Measurements from ENCODE around the gene KCNQ4.

The KCNQ4 gene

DNA sequence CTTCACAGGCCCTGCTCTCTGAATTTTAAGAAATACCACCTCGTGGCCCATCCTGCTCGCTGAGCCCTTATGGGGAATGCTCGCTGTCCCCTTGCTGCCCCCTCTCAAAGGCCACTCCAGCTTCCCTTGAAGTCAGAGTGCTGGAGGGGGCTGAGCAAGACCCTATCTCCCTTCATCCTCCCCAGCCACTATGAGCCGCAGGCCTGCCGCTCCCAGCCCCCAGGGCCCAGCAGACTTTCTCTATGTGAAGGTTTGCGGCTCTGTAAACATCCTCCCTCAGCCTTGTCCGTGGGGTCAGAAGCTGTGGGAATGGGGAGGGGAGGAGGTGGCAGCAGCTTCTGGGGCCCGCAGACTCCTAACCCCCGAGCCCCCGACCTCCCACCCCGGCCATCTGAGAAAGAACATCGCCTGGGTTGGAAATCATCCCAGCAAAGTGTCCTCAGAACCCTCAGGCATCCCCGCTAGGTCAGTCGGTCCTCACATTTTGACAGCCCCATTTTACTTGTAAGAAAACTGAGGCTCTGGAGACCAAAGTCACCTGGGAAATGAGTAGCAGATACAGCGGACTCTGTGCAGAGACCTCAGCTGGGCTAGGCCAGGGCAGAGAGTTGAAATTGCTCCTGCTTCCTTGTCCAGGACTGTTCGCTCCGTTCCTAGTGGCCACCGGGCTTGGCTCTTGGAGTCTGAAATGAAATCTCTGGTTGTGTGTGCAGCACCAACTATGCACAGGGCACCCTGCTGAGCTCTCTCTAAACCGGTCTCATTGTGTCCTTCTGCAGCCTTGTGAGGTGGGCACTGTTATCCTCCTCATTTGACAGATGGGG lies 4.4 kb downstream of the KCNQ4 start:
- Histone ChIP-seq H3K4me3 (ENCODE audit: low read length) (no peak overlapping the region), H2AFZ (ENCODE audit: low read depth, low read length) (no peak overlapping the region), H3K36me3 (ENCODE audit: insufficient read depth, low read length) (no peaks in the 10 kb centered on the region), H3K9me3 (ENCODE audit: low read length) (no peaks in the 10 kb centered on the region), H3K27me3 (ENCODE audit: insufficient read depth, low read length) (peaks cover 31% of the 10 kb centered on the region), H3K4me1 (ENCODE audit: insufficient read depth, low read length) (peaks cover 13% of the 10 kb centered on the region)

DNA sequence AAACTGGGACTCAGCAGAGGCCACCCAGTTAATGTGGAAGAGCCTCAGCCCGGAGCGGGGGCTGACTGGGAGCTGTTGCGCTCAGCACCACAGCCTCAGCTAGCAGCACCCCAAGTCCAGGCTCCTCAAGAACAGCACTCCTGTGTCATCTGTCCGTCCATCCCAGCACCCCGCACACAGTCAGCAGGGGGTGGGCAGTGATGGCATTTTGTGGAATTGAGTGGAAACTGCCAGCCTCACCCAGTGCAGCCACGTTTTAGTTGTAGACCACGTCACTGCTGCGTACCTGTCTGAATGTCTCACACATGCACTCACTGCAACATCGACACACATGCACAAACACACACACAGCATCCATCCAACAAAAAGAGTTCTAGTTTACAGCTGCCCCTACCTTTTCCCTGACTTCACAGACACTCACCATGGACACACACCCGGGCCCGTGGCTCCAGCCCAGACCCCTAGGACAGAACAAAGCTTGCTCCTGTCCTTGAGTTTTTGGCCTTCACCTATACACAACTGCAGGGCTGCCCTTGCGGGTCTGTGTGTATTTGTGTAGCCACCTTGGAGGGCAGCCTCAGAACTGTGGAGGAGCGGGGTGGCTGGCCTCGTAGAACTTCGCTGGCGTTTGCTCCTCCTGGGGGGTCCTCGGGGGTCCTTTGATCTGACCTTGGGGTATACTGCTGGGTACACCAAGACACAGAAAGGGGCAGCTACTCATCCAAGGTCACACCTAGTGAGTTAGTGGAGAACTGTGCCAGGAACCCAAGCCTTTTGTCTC lies 5.2 kb downstream of the KCNQ4 start:
- no peak overlapping the region for H3K4me3 ChIP-seq (ENCODE audit: low read length)
- H2AFZ ChIP-seq (ENCODE audit: low read depth, low read length): no peak overlapping the region
- peaks cover 29% of the 10 kb centered on the region for H3K27me3 ChIP-seq (ENCODE audit: insufficient read depth, low read length)
- H3K36me3 ChIP-seq (ENCODE audit: insufficient read depth, low read length): no peaks in the 10 kb centered on the region
- H3K4me1 ChIP-seq (ENCODE audit: insufficient read depth, low read length): peaks cover 8% of the 10 kb centered on the region
- H3K9me3 ChIP-seq (ENCODE audit: low read length): no peaks in the 10 kb centered on the region

DNA sequence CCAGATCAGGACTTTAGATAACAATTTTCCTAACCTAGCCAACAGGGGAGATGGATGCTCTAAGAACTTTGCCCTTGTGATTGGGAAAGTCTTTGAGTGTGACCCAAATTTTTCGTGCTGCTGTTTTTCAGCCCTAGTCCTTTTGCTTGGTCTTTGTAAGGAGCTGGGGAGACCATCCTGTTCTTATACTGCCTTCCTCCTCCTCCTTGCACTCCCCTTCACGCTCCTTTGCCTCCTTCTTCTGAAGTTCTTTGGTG lies 5.7 kb downstream of the KCNQ4 start:
- peaks cover 28% of the 10 kb centered on the region for H3K27me3 ChIP-seq (ENCODE audit: insufficient read depth, low read length)
- H3K4me1 ChIP-seq (ENCODE audit: insufficient read depth, low read length): peaks cover 7% of the 10 kb centered on the region
- no peak overlapping the region for H2AFZ ChIP-seq (ENCODE audit: low read depth, low read length)
- H3K36me3 ChIP-seq (ENCODE audit: insufficient read depth, low read length): no peaks in the 10 kb centered on the region
- no peaks in the 10 kb centered on the region for H3K9me3 ChIP-seq (ENCODE audit: low read length)
- no peak overlapping the region for H3K4me3 ChIP-seq (ENCODE audit: low read length)

DNA sequence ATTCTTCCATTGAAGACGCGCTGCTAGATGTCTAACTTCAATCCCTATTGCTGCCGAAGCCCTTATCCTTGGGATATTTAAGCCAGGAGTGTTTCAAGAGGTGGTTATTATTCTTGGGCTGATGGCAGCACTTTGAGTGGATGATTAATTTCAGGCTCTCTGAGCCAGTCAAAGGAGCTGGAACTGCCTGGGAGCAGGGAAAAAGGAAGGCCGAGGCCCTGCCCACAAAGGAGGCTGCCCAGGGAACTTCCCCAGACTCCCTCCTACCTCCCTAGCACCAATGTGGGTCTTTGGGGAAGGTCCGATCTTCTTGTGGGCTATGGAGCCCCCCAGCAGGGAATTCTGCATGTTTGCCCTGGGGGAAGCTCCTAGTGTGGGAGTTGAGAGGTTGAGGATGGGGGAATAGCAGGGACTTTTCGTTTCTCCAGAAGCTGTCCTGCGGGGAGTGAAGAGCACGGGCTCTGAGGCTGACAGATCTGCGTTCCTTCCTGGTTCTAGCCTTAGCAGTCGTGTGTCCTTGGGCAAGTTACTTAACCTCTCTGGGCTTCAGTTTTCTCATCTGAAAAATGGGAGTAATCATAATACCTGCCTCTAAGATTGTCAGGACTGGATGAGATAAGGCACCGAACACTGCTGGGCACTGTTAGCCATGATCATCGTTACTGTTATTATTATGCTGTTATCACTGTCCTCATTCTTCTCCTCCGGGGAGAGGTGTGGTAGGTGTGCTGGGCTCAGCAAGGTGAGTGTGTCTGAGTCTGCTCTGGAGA lies 6.3 kb downstream of the KCNQ4 start:
- Histone ChIP-seq H3K4me1 (ENCODE audit: insufficient read depth, low read length) (peaks cover 6% of the 10 kb centered on the region), H3K36me3 (ENCODE audit: insufficient read depth, low read length) (no peaks in the 10 kb centered on the region), H3K27me3 (ENCODE audit: insufficient read depth, low read length) (peaks cover 22% of the 10 kb centered on the region), H3K4me3 (ENCODE audit: low read length) (no peak overlapping the region), H3K9me3 (ENCODE audit: low read length) (no peaks in the 10 kb centered on the region), H2AFZ (ENCODE audit: low read depth, low read length) (no peak overlapping the region)

DNA sequence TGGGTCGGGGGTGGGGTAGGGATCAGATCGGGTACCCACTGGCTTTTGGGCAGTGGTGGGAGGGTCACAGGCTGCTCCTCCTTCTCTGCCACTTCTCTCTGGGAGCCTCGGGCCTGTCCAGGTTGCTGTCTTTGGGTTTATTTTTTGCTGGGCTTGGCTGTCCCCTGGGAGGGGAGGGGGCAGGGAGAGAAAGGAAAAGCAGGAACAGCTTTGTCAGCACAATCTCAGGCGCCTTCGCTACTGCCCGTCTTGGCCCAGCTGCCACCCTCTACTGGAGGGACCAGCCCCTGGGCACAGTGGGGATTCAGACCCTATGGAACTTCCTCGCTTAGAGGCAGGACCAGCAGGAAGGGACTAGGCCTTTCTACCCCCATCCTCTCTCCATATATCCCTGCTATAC lies 8.4 kb downstream of the KCNQ4 start:
- Histone ChIP-seq H3K4me1 (ENCODE audit: insufficient read depth, low read length) (no peaks in the 10 kb centered on the region), H3K36me3 (ENCODE audit: insufficient read depth, low read length) (no peaks in the 10 kb centered on the region)

DNA sequence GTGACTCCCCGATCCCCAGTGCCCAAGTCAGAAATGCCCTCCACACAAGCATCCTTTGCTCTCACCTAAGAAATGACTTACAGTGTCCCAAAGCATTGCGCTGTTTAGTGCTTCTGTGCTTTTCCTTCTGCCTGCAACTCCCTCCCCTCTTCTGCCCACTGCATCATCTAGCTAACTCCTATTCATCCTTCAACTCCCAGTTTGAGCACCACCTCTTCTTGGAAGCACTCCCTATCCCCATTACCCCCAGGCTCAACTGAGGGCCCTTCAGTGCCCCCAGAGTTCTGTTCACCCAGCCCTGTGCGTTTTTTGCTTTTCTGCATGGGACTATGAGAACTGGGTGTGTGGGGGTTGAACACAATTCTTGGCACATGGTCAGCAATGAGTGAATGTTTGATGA lies 10.0 kb downstream of the KCNQ4 start:
- H3K4me1 ChIP-seq (ENCODE audit: insufficient read depth, low read length): no peaks in the 10 kb centered on the region
- H3K9me3 ChIP-seq (ENCODE audit: low read length): no peaks in the 10 kb centered on the region
- no peaks in the 10 kb centered on the region for H3K36me3 ChIP-seq (ENCODE audit: insufficient read depth, low read length)
- peaks cover 9% of the 10 kb centered on the region for H3K27me3 ChIP-seq (ENCODE audit: insufficient read depth, low read length)
- no peak overlapping the region for H3K4me3 ChIP-seq (ENCODE audit: low read length)
- H2AFZ ChIP-seq (ENCODE audit: low read depth, low read length): no peak overlapping the region

More for the DNA sequence above, 8.4 kb downstream of the KCNQ4 start:
- no peak overlapping the region for H3K4me3 ChIP-seq (ENCODE audit: low read length)
- no peaks in the 10 kb centered on the region for H3K9me3 ChIP-seq (ENCODE audit: low read length)
- H3K27me3 ChIP-seq (ENCODE audit: insufficient read depth, low read length): peaks cover 13% of the 10 kb centered on the region
- H2AFZ ChIP-seq (ENCODE audit: low read depth, low read length): no peak overlapping the region

DNA sequence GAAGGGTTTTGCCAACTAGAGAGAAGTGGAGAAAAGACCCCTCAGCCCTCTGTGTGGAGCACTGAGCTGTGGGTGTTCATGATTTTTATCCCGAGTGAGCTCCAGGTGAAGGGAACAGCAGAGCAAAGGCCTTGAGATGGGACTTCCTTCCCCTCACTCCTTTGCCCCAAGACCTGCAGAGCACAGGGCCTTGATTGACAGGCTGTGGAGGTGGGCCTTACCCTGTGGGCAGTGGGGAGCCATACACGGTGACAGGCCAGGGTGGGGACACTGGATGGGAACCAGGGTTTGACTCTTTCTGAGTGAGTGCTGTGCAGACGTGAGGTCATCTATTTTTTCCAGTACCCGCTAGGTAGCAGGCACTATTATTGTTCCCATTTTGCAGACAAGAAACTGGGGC lies 10.5 kb downstream of the KCNQ4 start:
- Histone ChIP-seq H3K36me3 (ENCODE audit: insufficient read depth, low read length) (no peaks in the 10 kb centered on the region), H3K9me3 (ENCODE audit: low read length) (no peaks in the 10 kb centered on the region), H3K4me1 (ENCODE audit: insufficient read depth, low read length) (peaks cover under 1% of the 10 kb centered on the region), H2AFZ (ENCODE audit: low read depth, low read length) (no peak overlapping the region), H3K4me3 (ENCODE audit: low read length) (no peak overlapping the region), H3K27me3 (ENCODE audit: insufficient read depth, low read length) (peaks cover 9% of the 10 kb centered on the region)

DNA sequence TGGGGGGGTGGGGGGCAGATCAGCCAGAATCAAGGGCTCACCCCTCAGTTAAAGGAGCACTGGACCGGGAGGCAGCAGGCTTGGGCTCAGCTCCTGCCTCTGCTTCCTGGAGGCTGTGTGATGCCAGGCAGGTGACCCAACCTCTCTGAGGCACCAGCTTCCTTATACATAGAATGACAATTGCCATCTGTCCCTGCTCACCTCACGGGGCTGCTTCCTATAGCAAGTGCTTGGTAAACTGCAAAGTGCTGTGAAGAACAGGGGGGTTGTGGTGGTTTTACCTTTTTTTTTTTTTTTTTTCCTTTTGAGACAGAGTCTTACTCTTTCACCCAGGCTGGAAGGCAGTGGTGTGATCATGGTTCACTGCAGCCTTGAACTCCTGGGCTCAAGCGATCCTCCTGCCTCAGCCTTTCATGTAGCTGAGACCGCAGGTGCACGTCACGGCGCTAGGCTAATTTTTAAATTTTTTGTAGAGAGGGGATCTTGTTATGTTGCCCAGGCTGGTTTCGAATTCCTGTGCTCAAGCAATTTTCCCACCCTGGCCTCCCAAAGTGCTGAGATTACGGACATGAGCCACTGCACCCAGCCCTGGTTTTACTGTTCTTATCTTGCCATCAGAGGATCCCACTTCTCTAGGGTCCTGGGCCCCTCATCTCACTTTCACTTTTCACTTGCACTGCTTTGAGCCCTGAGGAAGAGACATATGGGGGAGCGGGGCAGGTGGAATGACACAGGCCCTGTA lies 11.6 kb downstream of the KCNQ4 start:
- Histone ChIP-seq H3K27me3 (ENCODE audit: insufficient read depth, low read length) (peaks cover 13% of the 10 kb centered on the region), H3K4me1 (ENCODE audit: insufficient read depth, low read length) (peaks cover 7% of the 10 kb centered on the region), H3K9me3 (ENCODE audit: low read length) (no peaks in the 10 kb centered on the region), H3K36me3 (ENCODE audit: insufficient read depth, low read length) (no peaks in the 10 kb centered on the region), H2AFZ (ENCODE audit: low read depth, low read length) (no peak overlapping the region), H3K4me3 (ENCODE audit: low read length) (no peak overlapping the region)

DNA sequence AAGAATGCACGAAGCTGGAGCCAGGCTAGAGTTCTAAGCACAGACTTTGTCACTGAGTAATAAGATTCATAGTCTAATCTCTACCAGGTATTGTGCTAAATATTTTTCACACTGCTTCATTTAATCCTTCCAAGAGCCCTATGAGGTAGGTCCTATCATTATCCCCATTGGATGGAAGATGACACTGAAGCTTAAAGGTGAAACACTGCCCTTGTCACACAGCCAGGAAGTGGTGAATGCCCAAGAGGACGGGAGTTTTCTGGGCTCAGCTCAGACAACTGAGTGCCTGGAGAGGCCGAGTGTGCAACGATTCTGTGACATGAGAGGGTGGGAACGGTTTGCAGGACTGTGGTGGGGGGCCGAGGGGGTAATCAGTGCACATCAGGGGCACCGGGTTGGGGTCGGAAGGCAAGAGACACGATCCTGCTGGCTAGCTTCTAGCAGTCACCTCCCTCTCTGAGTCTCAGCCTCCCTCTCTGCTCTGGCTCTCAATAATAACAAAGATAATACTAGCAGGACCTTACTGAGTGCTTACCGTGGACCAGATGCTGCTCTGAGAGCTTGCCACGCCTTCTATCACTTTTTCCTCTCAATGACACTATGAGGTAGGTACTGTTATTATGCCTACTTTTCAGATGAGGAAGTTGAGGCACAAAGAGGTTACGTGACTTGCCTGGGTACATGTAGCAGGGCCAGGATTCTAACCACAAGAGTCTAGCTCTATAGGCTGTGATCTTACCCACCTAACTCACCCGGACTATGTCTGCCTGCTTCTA lies 12.4 kb downstream of the KCNQ4 start:
- Histone ChIP-seq H3K4me3 (ENCODE audit: low read length) (no peak overlapping the region), H3K27me3 (ENCODE audit: insufficient read depth, low read length) (peaks cover 13% of the 10 kb centered on the region), H3K9me3 (ENCODE audit: low read length) (no peaks in the 10 kb centered on the region), H3K4me1 (ENCODE audit: insufficient read depth, low read length) (peaks cover 7% of the 10 kb centered on the region), H3K36me3 (ENCODE audit: insufficient read depth, low read length) (no peaks in the 10 kb centered on the region), H2AFZ (ENCODE audit: low read depth, low read length) (no peak overlapping the region)

DNA sequence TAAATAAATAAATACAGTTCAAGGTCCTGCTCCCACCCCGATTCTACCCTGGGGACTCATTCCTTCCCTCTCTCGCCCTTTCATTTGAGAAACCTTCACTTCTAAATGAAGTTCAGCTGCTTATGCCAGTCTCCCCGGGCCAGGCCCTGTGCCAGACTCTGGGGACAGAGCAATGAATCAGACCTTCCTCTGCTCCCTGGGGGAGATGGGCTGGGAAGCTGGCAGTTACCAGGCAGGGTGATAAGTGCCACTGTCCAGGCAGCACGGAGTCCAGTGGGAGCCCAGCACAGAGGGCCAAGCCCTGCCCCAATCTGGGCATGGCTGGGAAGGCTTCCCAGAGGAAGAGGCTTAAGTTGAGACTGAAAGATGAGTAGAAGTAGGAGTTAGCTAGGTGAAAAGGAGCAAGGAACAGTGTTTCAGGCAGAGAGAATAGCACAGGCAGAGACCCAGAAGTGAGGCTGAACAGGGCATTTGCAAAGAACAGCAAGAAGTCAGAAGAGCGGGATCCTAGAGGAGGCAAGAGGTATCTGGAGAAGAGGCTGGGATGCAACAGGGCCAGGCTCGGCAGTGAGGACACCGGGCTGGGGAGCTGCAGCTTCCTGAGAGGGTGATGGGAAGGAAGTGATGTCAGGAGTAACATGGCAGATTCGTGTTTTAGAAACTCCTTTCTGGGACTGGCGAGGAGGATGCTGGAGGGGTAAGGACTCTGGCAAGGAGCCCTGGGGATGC lies 13.5 kb downstream of the KCNQ4 start:
- no peak overlapping the region for H2AFZ ChIP-seq (ENCODE audit: low read depth, low read length)

DNA sequence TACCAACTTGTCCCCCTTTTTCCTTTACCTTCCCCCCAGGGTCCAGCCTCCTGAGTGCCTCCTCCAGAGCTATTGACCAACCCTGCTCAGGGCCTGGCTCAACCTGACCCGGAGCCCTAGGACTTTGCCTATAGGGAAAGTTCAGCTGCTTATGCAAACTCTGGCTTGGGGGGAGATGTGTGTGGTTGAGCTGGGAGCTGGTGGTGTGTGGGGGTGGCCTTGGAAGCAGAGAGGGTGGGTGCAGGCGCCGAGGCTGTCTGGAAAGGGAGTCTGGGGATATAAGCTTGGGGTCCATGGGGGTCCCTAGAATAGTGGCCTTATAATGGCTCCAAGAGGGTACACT lies 14.1 kb downstream of the KCNQ4 start:
- Histone ChIP-seq H3K9me3 (ENCODE audit: low read length) (no peaks in the 10 kb centered on the region), H3K27me3 (ENCODE audit: insufficient read depth, low read length) (peaks cover 8% of the 10 kb centered on the region), H3K4me3 (ENCODE audit: low read length) (no peak overlapping the region), H3K4me1 (ENCODE audit: insufficient read depth, low read length) (peaks cover 11% of the 10 kb centered on the region), H3K36me3 (ENCODE audit: insufficient read depth, low read length) (no peaks in the 10 kb centered on the region), H2AFZ (ENCODE audit: low read depth, low read length) (no peak overlapping the region)

More for the DNA sequence above, 13.5 kb downstream of the KCNQ4 start:
- Histone ChIP-seq H3K9me3 (ENCODE audit: low read length) (no peaks in the 10 kb centered on the region), H3K27me3 (ENCODE audit: insufficient read depth, low read length) (peaks cover 8% of the 10 kb centered on the region), H3K4me1 (ENCODE audit: insufficient read depth, low read length) (peaks cover 10% of the 10 kb centered on the region), H3K4me3 (ENCODE audit: low read length) (no peak overlapping the region), H3K36me3 (ENCODE audit: insufficient read depth, low read length) (no peaks in the 10 kb centered on the region)
